GM21619 (cell line): Measurements from ENCODE around the gene GSE1.
"Not testable (repeated sequence)": the region's sequence is repeated elsewhere in the genome, so short reads cannot be mapped to it uniquely, and the experiment has no call there.

Experiments
- ATAC-seq: cut with Tn5 transposase; IDR thresholded peaks from one replicate; pipeline ENCODE4 v1.9.1; 2021; ENCODE audit not compliant: unreplicated experiment

Gene GSE1

DNA sequence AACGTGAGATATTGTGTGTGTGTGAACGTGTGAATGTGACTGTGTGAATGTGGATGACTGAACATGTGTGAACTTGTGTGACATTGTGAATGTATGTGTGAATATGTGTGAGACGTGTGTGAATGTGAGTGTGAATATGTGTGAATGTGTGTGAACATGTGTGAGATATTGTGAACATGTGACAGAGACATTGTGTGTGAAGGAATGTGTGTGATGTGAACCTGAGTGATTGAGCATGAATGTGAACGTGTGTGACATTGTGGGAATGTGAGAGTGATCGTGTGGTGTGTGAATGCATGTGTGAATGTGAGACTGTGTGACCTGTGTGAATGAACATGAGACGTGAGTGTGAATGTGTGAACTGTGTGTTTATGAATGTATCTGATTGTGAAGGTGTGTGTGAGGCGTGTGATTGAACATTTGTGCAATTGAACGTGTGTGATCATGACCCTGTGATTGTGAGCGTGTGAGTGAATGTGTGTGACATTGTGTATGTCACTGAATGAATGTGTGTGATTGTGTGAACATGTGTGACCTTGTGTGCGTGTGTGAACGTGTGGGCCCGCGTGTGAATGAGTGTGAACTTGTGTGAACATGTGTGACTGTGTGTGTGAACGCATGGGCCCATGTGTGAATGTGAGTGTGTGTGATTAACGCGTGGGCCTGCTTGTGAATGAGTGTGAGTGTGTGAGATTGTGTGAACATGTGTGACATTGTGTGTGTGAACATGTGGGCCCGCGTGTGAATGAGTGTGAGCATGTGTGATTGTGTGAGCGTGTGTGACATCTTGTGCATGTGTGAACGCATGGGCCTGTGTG is 23.2 kb upstream of the GSE1 start:
- ATAC-seq: no peak

DNA sequence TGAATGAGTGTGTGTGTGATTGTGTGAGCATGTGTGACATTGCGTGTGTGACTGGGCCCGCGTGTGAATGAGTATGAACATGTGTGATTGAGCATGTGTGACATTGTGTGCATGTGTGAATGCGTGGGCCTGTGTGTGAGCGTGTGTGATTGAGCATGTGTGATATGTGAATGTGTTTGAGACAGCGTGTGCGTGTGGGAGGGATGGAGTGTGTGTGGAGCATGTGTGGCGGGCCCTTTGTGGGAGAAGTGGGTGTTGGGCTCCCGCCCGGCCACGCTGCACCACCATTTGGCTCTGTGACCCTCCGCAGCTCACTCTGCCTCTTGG is 22.7 kb upstream of the GSE1 start:
- no peak for ATAC-seq

DNA sequence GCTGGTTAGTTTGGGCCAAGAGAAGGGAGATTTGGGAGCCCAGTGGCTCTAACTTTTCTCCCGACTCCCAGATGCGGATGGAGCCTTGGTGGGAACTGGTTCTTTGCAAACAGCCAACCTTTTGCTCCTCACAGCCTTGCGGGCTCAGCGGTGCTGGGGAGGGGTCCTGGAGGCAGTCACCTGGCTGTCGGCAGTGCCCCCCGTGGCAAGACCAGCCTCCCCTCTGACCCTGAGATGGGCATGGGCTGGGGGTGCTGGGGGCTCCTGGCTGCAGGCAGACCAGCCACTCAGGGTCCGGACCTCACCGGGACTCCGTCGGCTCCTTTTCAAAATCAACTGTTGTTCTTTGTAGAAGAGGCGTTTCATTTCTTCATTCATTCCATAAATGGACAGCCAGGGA is 21.7 kb upstream of the GSE1 start:
- ATAC-seq: no peak

DNA sequence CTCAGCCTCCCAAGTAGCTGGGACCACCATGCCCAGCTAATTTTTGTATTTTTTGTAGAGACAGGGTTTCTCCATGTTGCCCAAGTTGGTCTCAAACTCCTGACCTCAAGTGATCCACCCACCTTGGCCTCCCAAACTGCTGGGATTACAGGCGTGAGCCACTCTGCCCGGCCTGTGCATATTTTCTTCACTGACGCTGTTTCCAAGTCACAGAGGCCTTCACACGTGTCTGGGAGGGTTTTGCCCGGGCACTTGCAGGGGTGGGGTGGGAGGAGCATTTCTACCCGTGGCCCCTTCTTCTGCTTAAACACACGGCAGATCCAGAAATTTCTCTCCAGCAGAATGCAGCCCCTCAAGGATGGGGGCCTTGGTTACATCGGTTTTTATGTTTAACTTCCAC is 20.8 kb upstream of the GSE1 start:
- ATAC-seq: not testable (repeated sequence)

DNA sequence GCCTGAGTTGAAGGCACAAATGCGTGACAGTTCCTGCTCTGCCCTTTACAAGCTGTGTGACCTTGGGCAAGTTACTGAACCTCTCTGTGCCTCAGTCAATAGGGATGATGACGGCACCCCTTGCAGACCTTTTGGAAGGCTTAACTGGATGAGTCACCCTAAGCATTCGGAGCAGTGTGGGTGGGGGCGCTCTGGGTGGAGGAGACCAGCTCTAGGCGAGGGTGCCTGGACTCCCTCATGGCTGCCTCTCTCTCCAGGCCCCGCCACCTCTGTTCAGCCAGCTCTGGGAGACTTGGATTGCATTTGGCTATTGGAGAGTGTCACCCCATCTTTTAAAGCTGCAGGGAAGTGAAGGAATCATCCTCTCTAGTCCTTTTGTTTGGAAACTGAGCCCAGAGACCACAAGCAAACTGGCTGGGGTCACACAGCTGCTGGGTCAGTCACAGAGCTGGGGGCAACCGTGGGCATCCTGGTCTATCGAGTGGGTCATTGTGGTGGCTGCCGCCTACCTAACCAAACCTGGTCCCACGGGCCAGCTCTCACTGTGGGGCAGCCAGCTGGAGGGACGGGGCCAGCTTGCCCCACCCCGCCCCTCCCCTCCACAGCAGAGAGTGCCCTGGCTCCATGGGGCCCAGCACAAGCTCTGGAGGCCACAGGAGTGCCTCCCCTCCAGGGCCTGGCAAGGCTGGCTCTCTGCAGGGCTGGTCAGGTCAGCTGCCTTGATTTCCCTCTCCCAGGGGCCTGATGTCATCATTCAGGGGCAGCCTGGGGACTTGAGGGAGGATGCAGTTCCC is 20.2 kb upstream of the GSE1 start:
- no peak for ATAC-seq

DNA sequence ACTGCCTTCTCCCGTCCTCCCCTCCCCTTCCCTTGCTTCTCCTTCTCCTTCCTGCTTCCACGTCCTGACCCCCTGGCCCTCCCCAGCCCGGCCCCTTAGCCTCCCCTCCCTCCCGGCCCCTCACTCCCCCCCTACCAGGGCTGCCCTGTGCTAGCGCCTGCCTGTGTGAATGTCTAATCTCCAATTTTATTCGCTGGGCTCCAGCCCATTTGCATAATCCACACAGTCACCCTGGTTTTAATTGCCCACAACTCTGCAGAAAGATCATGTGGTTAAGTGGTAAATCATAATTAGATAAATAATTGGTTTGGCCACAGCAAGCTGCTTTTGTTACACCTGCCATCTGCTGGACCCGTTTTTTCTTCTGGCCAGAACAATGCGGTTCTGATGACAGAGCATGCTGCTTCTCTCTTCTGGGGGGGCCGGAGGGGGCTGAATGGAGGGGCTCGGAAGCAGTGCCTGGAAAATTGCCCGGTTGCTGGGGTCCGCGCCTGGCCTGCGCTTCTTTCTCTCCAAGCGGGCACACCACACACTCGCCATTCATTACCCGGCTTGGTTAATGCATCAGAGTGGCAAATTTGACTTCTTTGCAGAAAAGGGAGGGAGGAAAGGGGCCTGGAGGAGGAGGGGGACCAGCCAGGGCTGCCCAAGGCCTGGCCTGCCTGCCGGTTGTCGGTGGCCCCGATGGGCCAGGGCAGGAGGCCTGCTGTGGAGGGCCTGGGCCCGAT is 19.5 kb upstream of the GSE1 start:
- no peak for ATAC-seq

DNA sequence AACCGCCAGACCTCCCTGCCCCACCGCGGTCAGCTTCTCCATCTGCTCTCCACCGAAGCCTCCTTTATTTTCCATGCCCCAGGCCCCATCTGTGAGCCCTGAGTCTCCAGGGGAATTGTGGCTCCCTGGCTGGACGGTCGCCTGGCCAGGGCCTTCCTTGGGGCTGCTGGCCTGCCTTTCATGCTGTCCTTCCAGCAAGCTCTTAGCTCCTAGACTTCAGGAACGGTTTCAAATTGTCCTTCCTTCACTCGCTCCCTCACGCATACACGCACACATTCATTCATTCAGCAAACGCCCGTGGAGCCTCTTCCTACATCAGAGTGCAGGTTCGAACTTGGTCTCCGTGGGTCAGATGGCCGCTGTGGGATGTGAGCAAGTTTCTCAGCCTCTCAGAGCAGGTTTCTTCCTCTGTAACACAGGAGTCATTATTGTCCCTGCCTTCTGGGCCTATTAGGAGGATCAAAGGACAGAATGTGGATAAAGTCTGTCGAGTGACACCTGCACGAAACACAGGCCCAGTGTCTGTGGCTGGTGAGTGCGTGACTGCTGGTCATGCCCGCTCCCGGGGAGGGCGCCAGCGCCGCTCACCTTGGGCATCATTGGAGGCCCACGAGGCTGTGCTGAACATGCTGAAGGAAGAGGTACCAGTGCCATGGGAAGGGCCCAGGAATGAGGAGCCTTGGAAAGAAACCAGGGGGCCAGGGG is 18.7 kb upstream of the GSE1 start:
- no peak for ATAC-seq

DNA sequence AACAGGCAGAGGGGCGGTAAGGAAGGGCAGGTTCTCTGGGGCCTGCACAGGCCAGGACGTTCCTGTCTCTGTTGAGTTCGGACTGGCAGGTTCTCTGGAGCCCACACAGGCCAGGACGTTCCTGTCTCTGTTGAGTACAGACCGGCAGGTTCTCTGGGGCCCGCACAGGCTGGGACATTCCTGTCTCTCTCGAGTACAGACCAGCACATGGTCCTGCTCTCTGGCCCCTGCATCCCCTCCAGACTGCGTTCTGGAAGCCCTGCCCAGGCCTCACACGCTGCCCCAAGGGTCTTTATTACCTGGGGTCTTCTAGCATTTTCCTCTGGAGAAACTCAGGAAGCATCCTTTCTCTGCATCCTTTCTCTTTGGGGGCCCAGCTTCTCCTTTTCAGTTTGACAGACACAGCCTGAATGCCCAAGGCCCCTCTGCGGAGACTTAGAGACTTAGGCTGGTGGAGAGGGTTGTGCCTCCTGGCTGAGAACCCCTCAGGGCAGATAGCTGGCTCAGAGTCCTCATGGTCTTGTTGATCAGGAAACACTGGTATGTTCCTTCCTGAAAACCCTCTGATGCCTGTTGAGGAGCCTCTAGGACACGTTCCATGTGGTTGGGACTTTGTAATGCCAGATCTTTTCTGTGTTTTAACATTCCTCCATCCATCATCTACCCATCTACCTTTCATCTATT is 18.0 kb upstream of the GSE1 start:
- ATAC-seq: no peak

DNA sequence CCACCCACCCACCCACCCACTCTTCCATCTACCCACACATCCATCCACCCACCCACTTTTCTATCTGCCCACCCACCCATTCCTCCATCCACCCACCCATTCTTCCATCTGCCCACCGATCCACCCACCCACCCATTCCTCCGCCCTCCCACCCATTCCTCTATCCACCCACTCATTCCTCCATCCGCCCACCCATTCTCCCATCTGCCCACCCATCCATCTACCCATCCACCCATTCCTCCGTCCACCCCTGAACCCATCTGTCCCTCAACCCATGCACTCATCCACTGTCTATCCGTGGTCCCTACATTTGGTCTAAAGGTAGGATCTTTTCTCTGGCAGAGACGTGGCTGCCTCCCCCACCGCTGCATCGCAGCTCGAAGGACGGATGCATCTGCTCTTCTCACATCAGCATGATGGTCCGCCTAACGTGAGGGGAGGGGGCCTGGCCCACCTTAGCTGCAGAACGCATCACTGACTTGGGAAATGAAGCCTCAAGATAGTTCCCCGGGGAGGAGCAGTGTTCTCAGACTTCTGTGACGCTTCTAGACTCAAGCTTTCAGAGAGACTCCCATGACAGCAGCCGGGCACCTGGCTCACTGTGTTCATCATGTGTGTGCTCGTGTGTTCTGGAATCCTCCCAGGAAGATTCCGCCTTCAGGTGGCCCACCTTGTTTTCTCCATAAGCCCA is 17.2 kb upstream of the GSE1 start:
- ATAC-seq: no peak

DNA sequence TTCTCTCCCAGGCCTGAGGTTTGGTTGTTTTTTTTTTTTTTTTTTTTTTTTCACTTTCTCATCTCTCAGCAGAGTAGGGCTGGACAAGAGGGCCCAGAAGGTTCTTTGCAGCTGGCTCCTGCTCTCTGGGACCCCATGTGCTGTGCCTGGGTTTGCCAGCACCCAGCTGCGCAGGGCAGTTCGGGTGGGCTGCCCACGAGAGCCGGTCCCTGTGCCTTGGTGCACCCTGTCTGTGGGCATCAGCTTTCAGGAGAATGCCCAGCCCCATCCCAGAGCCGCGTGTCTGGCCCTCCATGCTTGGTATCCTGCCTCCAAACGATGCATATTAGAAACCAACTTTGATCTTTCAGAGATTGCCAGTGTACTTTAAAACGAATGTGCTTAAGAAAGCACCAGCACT is 15.0 kb upstream of the GSE1 start:
- ATAC-seq: no peak

DNA sequence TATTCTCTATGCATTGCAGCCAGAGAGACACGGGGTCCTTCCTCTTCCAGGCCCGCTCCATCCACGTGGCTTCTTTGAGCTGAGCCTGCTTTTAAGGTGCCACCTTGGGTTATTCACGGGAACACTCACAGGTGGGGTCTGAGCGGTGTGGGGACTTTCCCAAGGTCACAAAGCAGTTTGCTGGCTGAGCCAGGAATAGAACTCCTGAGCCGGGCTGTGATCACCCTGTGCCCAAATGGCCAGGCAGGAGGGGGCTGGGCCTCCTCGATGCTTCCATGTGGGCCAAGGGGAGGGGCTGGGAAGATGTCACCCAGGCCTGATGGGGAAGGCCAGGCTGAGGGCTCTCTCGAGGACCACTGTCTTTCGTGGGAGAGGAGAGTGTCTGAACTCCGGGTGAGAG is 13.0 kb upstream of the GSE1 start:
- ATAC-seq: no peak

DNA sequence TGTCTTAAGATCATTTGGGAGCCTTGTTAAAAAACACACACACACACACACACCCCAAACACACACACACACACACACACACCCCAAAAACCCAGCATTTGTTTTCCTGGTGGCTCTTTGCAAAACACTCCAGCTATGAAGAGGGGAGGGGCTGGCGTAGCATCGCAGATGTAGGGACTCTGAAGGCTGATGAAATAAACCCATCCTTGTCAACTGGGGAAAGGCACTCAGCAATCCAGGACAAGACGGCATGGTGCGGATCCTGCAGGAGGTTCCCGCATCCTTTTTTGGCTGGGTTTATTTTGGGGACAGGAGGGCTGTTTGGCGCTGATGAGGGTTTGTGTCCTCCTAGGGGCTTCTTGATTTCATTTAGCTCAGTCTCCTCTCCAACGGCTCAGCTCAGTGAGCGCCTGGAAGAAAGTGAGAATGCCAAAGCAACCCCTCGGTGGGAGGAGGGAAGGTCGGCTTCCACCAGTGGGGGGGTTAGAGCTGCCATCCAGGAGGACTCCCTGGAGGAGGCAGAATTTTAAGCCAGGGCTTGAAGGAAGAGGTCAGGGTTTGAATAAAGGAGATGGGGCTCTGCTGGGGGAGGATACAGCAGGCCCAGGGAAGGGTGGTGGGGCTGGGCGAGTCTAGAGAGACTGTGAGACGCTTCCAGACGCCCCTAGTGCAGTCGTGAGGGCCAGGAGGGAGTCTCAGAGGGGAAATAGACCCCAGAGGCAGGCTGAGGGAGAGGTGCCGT is 12.4 kb upstream of the GSE1 start:
- no peak for ATAC-seq

DNA sequence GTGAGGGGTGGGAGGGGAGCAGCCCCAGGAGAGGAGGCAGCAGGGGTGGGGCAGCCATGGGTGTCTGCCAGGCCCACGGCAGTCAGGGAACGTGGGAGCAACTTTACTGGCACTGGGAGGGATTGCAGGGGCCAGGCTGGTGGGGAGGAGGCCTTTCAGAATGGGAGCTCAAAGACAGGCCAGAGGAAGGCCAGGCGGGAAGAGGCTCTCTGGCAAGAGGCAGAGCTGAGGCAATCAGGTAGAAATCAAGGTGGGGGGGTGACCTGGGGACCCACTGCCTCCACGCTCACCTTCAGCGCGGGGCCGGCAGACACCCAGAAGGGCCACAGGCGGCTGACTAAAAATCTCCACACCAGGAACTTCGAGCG is 11.9 kb upstream of the GSE1 start:
- ATAC-seq: no peak

DNA sequence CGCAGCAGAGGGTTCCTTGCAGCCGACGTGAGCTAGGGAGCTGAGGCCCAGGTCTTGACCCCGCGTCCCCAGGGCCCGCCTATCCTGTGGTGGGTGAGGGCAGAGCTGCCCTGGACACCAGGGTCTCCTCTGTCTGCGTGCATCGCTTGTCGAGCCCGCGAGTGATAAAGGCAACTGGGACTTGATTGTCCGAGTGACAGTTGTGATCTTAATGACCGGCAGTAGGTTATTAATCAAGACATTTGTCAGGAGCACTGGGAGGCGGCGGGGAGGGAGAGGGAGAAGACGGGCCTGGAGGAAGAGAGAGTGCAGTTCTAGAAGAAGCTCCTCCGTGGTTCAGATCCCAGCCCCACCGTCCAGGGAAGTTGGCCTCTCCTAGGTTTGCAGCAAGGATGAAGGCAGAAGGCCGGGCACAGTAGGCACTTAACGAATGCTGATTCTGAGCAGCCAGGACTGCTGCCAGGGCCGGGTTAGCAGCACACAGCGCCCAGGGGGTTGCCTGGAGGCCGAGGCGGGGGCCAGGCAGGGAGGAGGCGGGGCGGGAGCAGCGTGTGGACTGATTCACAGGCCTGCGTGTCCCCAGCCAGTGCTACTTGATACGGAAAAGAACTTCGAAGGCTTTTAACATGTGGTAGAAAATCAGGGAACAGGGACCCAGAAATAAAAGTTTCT is 11.3 kb upstream of the GSE1 start:
- no peak for ATAC-seq

DNA sequence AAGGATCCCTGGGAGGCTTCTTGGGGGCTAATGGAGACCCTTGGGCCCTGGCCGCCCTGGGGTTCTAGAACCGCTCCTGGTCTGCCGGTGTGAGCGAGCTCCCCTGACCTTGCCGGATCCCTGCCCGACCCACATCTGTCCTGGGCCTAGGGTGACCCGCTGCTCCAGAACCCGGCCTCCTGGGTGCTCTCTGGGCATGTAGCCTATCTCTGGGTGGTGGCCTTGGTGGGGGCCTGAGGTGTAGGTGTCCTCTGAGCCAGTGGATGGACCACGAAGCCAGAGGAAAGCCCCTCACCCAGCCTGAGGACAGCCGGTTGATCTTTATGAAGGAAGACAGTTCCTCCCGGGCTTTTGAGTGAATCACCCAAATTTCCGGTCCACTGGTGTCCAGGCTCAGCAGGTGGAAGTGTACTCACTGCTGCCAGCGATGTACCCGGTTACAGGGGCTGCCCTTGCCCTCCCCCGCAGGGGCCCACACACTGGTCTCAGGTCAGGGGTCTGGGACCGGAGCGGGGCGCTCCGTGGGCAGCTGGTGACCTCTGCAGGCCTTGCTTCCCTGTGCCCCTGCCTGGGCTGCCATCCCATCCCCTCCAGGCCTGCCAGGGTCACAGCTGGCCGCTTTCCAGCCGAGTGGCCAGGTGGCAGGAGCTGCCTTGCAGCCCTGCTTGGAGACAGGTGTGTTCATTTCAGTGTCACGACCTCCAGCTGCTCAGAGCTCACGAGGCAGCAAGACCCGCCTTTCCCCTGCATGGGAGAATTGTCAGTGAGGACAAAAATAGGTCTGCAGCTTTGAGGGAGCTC is 10.5 kb upstream of the GSE1 start:
- ATAC-seq: no peak

DNA sequence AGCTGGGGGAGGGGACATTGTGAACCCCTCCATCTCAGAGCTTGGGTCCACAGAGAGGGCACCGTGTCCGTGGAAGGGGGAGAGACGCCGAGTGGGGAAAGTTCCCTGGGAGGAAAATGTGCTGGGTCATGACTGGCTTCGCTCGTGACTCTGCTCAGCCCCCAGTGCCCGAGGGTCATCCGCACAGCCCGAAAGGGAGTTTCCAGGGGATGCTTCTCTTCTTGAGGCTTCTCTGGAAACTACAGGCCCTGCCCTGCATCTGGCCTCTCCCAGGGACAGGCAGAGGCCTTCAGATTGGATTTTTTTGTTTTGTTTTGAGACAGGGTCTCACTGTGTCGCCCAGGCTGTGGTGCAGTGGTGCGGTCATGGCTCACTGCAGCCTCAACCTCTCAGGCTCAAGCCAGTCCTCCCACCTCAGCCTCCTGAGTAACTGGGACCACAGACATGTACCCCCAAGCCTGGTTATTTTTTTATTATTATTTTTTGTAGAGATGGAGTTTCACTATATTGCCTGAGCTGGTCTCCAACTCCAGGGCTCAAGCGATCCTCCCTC is 9.8 kb upstream of the GSE1 start:
- ATAC-seq: no peak

DNA sequence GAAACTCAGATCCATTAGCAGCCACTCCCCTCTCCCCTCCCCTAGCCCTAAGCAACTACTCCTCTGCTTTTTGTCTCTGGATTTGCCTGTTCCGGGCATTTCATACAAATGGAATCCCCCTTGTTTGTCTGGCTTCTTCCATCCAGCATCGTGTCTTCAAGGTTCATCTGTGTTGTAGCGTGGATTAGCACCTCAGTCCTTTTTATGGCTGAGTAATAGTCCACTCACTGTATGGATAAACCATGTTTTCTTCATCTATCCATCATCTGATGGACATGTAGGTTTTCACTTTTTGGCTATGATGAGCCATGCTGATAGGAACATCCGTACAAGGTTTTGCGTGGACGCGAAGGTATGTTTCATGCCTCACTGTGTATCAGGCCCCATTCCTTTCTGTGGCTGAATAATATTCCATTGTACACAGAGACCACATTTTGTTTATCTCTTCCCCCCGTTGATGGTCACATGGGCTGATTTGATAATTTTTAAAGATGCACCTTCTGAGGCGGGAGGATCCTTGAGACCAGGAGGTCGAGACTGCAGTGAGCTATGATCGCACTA is 8.9 kb upstream of the GSE1 start:
- no peak for ATAC-seq
